ENCODE measurements around the gene BORCS6.

The BORCS6 gene

DNA sequence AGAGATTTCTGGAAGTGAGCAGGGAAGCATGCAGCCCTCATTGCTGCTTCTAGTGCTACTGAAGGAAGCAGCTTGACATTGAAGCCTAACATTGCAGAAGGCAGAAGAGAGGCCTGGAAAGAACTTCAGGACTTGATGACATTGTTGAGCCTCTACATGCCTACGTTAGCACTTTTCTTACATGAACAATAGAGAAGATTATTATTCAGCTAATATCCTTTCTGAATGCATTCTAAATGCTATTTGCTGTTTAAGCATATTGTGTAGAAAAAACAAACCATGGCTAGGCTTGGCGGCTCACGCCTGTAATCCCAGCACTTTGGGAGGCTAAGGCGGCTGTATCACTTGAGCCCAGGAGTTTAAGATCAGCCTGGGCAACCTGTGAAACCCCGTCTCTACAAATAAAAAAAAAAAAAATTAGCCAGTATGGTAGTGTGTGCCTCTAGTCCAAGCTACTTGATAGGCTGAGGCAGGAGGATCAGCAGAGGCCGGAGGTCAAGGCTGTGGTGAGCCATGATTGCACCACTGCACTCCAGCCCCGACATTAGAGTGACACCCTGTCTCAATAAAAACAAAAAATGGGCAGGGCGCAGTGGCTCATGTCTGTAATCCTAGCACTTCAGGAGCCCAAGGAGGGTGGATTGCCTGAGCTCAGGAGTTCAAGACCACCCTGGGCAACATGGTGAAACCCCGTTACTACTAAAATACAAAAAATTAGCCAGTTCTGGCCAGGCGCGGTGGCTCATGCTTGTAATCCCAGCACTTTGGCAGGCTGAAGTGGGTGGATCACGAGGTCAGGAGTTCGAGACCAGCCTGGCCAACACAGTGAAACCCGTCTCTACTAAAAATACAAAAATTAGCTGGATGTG lies 22.6 kb upstream of the BORCS6 start:
- in situ Hi-C loops (cut with HindIII; ENCODE audit: low sequenced_read_pairs): no loop called here

DNA sequence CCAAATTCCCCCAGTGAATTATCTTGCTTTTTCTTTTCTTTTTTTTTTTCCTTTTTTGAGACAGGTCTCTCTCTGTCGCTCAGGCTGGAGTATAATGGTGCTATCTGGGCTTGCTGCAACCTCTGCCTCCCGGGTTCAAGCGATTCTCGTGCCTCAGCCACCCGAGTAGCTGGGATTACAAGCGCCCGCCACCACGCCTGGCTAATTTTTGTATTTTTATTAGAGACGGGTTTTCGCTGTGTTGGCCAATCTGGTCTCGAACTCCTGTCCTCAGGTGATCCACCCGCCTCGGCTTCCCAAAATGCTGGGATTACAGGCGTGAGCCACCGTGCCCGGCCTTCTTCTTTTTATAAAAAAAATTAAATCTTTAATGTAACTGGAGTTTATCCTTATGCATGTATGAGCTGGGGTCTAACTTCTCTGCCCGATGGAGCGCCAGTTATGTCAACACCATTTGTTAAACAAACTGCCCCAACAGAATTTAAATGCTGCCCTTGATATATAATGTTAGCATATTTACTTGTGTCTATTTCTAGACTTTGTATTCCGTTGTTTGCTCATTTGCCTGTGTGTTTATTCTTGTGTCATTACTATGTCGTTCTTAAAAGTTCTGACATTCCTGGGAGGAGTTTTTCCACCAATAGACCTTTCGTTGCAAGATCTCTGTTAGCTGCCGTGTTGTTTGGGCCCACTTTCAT lies 20.9 kb upstream of the BORCS6 start:
- in situ Hi-C loops (cut with HindIII; ENCODE audit: low sequenced_read_pairs): no loop called here

- in situ Hi-C loops (cut with HindIII; ENCODE audit: low sequenced_read_pairs): no loop called here
These were observed 20.2 kb upstream of the BORCS6 start, which contains the start of gene AURKB for GRCh38 chr17:8209907-8210760. AURKB (minus strand) TSS chr17:8210575; CDS start chr17:8210224, 351 bp downstream.

- in situ Hi-C loops (cut with HindIII; ENCODE audit: low sequenced_read_pairs): no loop called here
These were observed 16.6 kb upstream of the BORCS6 start for GRCh38 chr17:8206536-8206935.

- in situ Hi-C loops (cut with HindIII; ENCODE audit: low sequenced_read_pairs): no loop called here
These were observed 15.0 kb upstream of the BORCS6 start for GRCh38 chr17:8204761-8205555.

DNA sequence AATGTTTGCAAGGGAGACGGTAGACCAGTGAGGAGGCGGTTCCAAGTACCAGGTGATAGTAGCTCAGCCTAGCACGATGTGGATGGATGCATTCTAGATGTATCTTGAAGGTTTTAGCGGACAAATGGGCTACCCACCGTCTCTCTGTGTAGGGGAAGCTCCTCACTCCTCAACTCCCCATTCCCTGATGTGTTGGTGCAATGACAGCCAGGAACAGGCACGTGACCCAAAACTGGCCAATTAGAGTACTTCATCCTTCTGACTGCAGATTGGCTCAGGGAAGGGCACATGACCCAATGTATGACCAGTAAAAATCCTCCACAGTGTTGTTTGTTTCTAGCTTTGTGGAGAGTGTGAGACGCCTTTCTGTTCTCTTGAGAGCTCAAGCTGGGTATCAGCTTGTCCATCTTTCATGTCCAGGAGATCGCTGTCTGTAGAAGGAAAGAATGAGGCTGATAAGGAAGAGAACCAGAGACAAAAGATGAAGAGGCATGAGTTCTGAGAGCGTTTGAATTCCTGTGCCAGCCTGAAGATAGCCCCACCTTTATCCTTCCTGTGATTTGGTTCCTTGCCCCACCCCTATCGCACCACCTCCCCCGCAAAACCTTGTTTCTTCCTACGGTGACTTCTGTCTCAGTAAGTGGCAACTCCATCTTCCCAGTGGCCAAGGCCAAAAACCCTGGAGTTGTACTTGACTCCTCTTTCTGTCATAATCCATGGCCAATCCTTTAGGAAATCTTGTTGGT lies 2.3 kb upstream of the BORCS6 start:
- in situ Hi-C loops (cut with HindIII; ENCODE audit: low sequenced_read_pairs): no loop called here

- in situ Hi-C loops (cut with HindIII; ENCODE audit: low sequenced_read_pairs): no loop called here
These were observed 526 bp upstream of the BORCS6 start for GRCh38 chr17:8190506-8190905.

GRCh38 chr17:8189041-8189710 lies 804 bp downstream of the BORCS6 start:
- in situ Hi-C loops (cut with HindIII; ENCODE audit: low sequenced_read_pairs): no loop called here

DNA sequence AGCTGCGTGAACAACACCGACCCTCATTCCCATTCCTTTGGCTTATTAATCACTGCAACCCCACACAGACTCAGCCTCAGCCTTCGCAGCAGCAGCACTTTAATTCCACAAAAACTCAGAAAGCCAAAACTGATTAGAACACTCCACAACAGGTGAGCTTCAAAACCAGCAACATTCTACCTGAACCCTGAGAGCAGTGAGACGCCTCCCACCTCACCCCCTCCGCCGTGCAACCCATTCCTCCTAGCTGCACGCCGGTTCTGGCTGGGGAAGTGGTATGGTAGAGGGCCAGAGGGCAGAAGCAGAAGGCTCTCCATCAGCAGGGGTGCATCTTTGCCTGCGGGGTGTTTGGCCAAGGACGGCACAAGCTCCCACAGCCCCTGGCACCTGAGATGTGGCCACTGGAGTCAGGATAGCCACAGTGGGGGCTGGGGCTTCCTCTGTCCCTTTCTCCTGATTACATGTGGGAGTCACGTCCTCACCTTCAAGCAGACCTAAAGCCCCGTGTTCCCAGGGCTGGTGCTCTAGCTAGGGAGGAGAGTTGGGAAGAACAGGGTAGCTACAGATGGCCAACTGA lies 1.6 kb downstream of the BORCS6 start:
- in situ Hi-C loops (cut with HindIII; ENCODE audit: low sequenced_read_pairs): no loop called here

- in situ Hi-C loops (cut with HindIII; ENCODE audit: low sequenced_read_pairs): no loop called here
These were observed 2.3 kb downstream of the BORCS6 start for GRCh38 chr17:8187517-8188262.

GRCh38 chr17:8186787-8187516 lies 3.0 kb downstream of the BORCS6 start:
- in situ Hi-C loops (cut with HindIII; ENCODE audit: low sequenced_read_pairs): no loop called here

DNA sequence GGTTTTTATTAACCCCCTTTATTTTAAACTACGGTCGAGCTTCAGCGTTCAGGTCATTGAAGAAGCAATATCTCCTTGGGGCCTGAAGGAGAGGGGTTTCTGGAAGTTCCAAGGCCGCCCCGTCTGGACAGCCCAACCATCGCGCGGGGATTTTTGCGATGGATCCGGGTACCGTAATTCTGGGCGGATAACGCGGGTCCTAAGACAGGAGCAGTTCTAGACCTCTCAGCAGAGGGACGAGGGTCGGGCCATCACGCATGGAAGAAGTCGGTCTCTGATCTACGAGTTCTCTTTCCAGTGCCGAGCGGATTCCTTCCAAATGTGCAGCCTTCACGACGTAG lies 3.6 kb downstream of the BORCS6 start:
- in situ Hi-C loops (cut with HindIII; ENCODE audit: low sequenced_read_pairs): no loop called here

DNA sequence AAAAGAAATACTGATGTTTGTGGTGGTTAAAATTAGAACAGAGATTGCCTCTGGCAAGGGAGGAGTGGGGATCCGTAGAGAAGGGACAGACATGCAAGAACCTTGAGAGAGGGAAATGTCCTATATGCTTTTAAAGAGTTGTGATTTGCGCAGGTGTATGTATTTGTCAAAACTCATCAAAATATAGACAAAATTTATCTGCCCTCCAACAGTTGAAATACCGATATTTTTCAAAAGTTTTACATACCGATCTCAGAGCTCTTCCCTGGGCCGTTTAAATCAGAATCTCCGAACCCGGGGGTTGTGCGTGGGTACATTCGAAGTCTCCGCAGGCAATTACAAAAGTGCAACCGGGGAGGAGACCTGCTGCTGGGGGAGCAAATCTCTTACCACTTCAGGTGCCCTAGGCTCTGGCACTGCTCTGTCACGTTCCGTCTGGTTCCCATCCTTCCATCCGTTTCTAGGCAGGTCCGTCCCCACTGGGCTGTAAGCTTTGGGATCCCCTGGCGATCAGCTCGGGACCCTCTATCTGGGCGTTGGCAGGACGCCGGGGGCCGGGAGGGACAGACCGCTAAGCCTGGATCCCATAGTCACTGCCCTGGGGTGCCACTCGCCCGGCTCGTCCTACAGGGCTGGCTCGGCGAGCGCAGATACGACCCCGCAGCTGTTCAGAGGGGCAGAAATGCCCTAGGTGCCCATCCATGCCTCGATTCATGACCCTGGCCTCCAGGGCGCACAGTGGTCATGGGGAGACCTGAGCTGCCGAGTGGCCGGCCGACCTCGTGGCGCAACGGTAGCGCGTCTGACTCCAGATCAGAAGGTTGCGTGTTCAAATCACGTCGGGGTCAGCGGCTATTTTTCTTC lies 4.2 kb downstream of the BORCS6 start:
- in situ Hi-C loops (cut with HindIII; ENCODE audit: low sequenced_read_pairs): no loop called here

GRCh38 chr17:8176998-8177731 lies 12.8 kb downstream of the BORCS6 start:
- in situ Hi-C loops (cut with HindIII; ENCODE audit: low sequenced_read_pairs): no loop called here

- in situ Hi-C loops (cut with HindIII; ENCODE audit: low sequenced_read_pairs): no loop called here
These were observed 13.6 kb downstream of the BORCS6 start, which contains the start of gene TMEM107 for GRCh38 chr17:8176197-8176940. TMEM107 (minus strand) TSS chr17:8176380; CDS start chr17:8176286, 94 bp downstream.

Measured in DLD1 (cell line).